Stimulated activated CD8-positive, alpha-beta memory T cell treated with anti-CD3 and anti-CD28 coated beads, Interleukin-7, amount 100 ng/mL, for 24 hours (primary cell): ENCODE results near the gene CYGB.
"Not testable (repeated sequence)": the region's sequence is repeated elsewhere in the genome, so short reads cannot be mapped to it uniquely, and the experiment has no call there.

Experiments used
- DNase-seq: peaks from one replicate; pipeline ENCODE4 v3.0.0-alpha.2; 2020; ENCODE audit warnings: low read depth

The CYGB gene

GRCh38 chr17:76567634-76568432 is 30.3 kb upstream of the CYGB start:
- DNase-seq = no peak

GRCh38 chr17:76566988-76567431 is 29.5 kb upstream of the CYGB start:
- no peak for DNase-seq

GRCh38 chr17:76566613-76566943 is 29.1 kb upstream of the CYGB start:
- no peak for DNase-seq

DNA sequence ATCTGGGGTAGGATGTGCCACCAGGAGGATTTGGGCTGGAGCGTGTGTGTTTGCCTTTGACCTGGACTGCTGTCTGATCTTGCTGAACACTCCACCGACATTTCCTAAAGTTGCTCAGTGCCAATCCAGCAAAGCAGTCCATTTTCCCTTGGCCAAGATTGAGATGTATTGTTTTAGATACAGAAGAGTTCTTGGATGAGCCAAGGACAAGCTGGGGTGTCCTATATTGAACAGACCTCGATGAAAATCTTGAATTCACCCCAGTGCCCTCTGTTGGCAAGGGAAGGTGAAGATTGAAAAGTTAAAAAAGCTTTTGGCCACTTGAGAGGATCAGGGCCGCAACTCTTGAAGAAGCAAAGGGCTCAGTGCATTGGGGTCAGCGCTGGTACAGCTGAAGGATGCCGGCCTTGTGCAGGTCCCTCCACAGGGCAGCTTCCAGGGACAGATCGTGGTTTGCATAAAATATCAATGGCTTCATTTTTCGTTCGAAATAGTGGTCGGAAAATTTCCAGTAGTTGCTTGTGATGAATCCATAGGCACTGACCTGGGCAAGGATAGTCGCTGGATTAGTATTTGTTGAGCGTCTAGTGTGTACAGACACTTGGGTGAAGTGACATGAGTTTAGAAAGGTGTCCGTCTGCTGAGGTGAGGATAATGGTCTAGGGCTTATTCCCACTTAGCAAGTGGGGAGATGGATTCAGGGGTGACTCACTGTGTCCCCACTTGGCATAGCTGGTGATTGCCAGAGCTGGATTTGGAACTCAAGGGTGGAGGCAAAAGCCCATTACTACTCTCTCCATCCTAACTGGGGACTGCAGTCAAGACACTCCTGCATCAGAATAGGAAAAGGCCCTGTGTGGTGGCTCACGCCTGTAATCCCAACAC is 28.5 kb upstream of the CYGB start:
- no peak for DNase-seq

DNA sequence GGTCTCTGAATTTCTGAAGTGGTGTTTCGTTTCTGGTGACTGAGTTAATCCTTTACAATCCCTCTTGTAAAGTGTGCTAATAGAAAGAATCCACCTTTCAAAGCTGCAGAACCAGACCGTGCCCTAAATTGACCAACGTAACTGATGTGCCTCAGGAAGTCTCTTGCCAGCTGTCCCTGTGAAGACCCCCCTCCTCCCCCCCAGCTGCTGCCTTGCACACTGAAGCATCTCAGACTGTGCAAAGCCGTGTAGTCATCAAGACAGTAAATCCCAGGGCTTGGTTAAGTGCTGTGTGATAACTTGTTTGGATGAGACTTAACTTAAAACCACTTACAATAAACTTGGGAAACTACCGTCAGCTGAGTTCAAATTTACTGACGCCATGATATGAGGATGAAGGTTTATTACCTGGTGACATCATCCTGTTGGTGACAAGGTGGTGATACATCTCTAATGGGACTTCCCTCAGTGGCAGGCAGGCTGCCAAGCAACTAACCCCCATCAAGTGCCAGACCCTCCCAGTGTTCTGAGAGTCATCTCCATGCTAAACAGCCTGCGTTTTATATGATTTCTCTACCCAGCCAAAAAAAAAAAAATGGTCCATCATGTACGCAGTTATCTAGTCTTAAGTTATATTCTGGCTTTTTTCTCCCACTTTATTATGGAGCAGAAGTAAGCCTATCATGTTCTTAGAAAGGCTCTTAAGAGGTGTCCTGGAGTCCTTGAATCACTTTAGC is 27.6 kb upstream of the CYGB start:
- not testable (repeated sequence) for DNase-seq

DNA sequence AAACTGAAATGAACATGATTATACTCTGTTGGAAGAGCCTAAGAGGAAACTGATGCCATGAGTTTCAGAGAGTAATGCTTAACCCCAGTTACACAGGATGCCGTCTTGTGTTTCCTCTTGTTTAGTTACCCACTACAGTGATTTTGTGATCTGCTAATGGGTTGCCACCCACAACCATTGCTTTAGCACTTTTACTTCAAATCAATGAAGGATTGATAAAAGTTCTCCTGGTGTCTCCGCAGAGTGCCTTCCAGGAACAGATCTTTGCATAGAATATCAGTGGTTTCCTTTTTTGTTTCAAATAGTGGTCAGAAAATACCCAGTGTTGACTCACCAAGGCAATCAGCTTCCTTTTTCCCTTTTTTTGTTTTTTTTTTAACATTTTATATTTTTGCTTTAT is 25.9 kb upstream of the CYGB start:
- not testable (repeated sequence) for DNase-seq

DNA sequence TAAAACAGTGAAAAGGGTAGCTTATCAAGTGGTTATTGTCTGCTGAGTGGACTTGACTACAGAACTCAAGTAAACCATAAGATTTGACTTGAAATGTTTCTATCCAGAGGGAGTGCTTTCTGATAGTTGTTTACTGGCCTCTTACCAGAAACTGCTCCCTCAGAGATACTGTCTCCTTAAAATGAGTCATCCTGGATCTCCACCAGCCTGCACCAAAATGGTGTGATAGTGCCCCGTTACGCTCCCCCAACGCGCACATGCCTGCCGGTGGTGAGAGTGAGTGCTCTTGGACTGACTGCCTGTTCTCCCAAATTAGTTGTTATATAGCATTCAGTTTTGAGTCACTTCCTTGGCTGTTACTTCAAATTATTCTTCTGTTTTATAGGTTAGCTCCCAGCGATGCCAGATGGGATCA is 25.2 kb upstream of the CYGB start:
- DNase-seq = no peak

DNA sequence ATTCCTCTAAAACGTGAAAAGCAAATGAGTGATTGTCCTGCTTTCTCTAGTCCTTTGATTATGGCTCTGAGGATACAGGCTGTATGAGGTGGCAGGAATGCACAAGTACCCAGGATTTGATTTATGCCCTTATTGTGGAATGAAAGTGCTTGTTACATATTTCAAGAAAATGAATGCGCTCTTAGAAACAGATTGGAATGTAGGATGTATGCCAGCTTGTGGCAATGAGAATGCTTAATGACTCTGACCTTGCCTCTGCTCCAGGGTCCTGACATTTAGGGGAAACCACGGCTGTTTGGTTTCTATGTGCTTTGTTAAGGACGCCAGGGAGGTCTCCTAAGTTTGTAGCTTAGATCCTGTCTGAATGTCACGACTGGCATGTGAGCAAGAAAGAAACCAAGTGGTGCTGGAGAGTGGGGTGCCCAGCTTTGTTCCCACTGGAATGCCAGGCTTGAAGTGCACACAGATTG is 24.3 kb upstream of the CYGB start:
- DNase-seq = no peak

DNA sequence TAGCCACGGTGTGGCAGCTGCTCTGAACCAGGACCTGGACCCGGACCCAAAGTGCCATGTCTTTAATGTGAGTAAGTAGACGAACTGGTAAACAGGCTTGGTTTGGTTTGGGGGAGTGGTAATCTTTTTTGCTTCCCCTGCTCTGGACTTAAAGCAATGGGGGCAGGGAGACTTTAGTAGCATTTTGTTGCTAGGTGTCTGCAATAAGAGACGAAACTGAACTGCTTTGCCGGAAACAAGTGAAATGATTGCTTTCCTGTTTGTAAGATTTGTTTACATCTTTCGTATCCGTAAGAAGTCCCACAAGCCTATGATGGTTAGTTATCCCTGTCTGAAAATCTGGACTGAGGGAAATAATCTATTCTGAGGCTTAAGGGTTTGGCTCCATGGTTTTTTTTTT is 23.8 kb upstream of the CYGB start:
- no peak for DNase-seq

GRCh38 chr17:76560877-76561221 is 23.3 kb upstream of the CYGB start:
- DNase-seq = no peak

DNA sequence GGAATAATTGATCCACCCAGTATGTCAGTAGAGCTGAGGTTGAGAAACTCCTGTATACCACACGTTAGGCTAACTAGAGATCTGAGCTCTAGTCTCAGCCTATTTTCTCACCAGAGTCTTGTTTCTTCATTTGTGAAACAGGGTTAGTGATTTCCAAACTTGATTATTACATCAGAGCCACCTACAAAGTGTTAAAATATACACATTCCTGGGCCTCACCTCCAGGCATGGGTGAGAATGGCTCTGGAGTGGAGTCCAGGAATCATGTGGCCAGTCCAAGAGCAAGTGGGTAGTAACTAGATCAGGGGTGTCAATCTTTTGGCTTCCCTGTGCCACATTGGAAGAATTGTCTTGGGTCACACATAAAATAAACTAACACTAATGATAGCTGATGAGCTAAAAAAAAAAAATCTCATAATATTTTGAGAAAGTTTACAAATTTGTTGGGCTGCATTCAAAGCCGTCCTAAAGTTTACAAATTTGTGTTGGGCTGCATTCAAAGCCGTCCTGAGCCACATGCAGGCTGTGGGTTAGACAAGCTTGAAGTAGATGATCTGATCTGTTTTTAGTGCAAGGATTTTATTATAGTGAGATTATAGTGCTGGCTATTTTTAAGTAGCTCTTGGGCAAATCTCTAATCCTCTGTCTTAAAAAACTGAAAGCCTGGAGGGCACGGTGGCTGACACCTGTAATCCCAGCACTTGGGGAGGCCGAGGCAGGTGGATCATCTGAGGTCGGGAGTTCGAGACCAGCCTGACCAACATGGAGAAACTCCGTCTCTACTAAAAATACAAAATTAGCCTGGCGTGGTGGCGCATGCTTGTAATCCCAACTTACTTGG is 22.7 kb upstream of the CYGB start:
- no peak for DNase-seq

DNA sequence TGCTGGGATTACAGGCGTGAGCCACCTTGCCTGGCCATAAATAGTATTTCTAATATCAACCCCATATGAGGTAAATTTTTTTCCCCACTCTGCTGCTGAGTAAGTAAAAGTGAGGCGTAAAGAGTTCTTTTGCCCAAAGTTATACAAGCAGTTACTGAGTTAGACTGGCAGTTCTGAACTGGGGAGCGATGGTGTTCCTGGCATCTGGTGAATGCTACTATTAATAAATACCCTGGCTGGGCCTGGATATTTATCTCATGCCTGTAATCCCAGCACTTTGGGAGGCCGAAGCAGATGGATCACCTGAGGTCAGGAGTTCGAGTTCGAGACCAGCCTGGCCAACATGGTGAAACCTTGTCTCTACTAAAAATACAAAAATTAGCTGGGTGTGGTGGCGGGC is 22.0 kb upstream of the CYGB start:
- not testable (repeated sequence) for DNase-seq

- no peak for DNase-seq
Measured at GRCh38 chr17:76558198-76559095, 20.9 kb upstream of the CYGB start.

GRCh38 chr17:76557368-76558197 is 20.1 kb upstream of the CYGB start:
- peak; percentile 82 for DNase-seq

DNA sequence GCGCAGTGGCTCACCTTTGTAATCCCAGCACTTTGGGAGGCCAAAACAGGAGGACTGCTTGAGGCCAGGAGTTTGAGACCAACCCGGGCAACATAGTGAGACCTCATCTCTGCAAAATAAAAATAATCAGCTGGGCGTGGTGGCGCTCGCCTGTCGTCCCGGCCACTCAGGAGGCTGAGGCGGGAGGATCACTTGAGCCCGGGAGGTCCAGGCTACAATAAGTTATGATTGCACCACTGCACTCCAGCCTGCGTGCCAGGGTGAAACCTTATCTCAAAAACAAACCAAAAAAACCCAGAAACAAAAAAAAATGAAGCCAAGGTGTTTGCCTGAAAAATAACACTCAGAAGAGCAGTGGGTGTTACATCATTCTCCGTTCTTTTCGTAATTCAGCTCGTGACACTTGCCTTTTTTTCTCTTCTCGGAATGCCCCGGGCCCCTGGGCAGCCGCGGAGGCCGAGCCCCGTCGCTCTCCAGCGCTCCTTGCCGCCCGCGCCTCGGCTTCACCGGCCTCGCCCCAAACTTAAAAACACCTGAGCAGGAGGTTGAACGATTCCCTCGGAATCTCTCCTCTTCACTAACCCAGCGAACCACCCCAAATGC is 19.4 kb upstream of the CYGB start:
- DNase-seq = no peak

- no peak for DNase-seq
Measured at GRCh38 chr17:76554131-76554530, 16.6 kb upstream of the CYGB start.

DNA sequence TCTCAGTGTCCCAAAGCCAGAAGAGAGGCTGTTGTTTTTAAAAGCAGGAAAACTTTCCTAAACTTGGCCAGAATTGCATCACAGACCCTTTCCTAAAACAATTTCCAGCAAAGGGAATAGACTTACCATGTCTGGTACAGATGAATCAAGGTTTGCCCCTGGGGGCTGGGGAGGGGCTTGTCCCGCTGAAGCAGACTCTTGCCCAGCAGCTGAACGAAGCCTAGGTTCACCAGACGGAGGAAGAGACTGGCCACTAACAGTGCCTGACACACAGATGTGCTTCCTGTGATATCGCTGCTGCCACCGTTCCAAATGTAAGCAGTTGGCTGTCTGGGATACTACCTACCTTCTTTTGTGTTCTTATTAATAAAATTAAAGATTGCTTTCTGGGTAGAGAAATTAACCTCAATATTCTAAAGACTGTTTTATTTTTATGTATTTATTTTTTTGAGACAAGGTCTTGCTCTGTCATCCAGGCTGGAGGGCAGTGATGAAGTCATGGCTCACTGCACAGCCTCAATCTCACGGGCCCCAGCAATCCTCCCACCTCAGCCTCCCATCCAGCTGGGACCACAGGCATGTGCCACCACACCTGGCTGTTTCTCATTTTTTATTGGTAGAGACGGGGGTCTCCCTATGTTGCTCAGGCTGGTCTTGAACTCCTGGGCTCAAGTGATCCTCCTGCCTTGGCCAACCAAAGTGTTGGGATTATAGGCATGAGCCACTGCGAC is 15.8 kb upstream of the CYGB start:
- no peak for DNase-seq

- DNase-seq = no peak
Measured at GRCh38 chr17:76551685-76552084, 14.2 kb upstream of the CYGB start.
